Activated CD4-positive, alpha-beta T cell treated with anti-CD3 and anti-CD28 coated beads, Interleukin-2, Interleukin-4, amounts not matched to agents 100 ng/mL and 50 ng/mL, durations not matched to agents 16 hours and 8 hours (primary cell): ENCODE data around the gene CDH13.

Source experiments
- DNase-seq: peaks from one replicate; pipeline ENCODE4 v3.0.0-alpha.2; 2020; ENCODE audit warnings: low spot score

CDH13 gene

GRCh38 chr16:83515395-83515794 lies 888.6 kb downstream of the CDH13 start:
- DNase-seq = no peak

- no peak for DNase-seq
These were observed 890.2 kb downstream of the CDH13 start for GRCh38 chr16:83516931-83517330.

GRCh38 chr16:83517398-83517797 lies 890.6 kb downstream of the CDH13 start:
- no peak for DNase-seq

- no peak for DNase-seq
These were observed 893.8 kb downstream of the CDH13 start for GRCh38 chr16:83520596-83520995.

GRCh38 chr16:83530293-83530692 lies 903.5 kb downstream of the CDH13 start:
- DNase-seq = no peak

GRCh38 chr16:83532634-83533033 lies 905.9 kb downstream of the CDH13 start:
- DNase-seq = no peak

- DNase-seq = no peak
These were observed 906.4 kb downstream of the CDH13 start for GRCh38 chr16:83533193-83533592.

- no peak for DNase-seq
These were observed 911.9 kb downstream of the CDH13 start for GRCh38 chr16:83538707-83539106.

- DNase-seq = no peak
These were observed 913.1 kb downstream of the CDH13 start for GRCh38 chr16:83539736-83540490.

GRCh38 chr16:83541231-83541630 lies 914.5 kb downstream of the CDH13 start:
- no peak for DNase-seq

GRCh38 chr16:83542491-83542890 lies 915.7 kb downstream of the CDH13 start:
- DNase-seq = no peak

GRCh38 chr16:83549316-83550182 lies 922.8 kb downstream of the CDH13 start:
- no peak for DNase-seq

GRCh38 chr16:83550183-83550569 lies 923.4 kb downstream of the CDH13 start:
- no peak for DNase-seq

GRCh38 chr16:83552228-83552627 lies 925.5 kb downstream of the CDH13 start:
- DNase-seq = no peak

- no peak for DNase-seq
These were observed 926.2 kb downstream of the CDH13 start for GRCh38 chr16:83552930-83553329.

GRCh38 chr16:83554096-83554495 lies 927.3 kb downstream of the CDH13 start:
- DNase-seq = no peak

GRCh38 chr16:83554540-83554939 lies 927.8 kb downstream of the CDH13 start:
- no peak for DNase-seq

- DNase-seq = no peak
These were observed 935.1 kb downstream of the CDH13 start for GRCh38 chr16:83561876-83562275.

- no peak for DNase-seq
These were observed 941.6 kb downstream of the CDH13 start for GRCh38 chr16:83568345-83568744.

GRCh38 chr16:83574388-83574787 lies 947.6 kb downstream of the CDH13 start:
- DNase-seq = no peak

GRCh38 chr16:83577078-83577745 lies 950.4 kb downstream of the CDH13 start:
- DNase-seq = no peak

GRCh38 chr16:83578171-83578570 lies 951.4 kb downstream of the CDH13 start:
- no peak for DNase-seq

- no peak for DNase-seq
These were observed 952.3 kb downstream of the CDH13 start for GRCh38 chr16:83579027-83579426.
